HG02884 (cell line): ENCODE results near the gene RETREG3.
"Not testable (repeated sequence)": the region's sequence is repeated elsewhere in the genome, so short reads cannot be mapped to it uniquely, and the experiment has no call there.

Experiments used
- ATAC-seq: cut with Tn5 transposase; IDR thresholded peaks from one replicate; pipeline ENCODE4 v1.9.1; 2021; ENCODE audit warnings: mild to moderate bottlenecking, moderate library complexity; ENCODE audit not compliant: unreplicated experiment

Gene RETREG3

DNA sequence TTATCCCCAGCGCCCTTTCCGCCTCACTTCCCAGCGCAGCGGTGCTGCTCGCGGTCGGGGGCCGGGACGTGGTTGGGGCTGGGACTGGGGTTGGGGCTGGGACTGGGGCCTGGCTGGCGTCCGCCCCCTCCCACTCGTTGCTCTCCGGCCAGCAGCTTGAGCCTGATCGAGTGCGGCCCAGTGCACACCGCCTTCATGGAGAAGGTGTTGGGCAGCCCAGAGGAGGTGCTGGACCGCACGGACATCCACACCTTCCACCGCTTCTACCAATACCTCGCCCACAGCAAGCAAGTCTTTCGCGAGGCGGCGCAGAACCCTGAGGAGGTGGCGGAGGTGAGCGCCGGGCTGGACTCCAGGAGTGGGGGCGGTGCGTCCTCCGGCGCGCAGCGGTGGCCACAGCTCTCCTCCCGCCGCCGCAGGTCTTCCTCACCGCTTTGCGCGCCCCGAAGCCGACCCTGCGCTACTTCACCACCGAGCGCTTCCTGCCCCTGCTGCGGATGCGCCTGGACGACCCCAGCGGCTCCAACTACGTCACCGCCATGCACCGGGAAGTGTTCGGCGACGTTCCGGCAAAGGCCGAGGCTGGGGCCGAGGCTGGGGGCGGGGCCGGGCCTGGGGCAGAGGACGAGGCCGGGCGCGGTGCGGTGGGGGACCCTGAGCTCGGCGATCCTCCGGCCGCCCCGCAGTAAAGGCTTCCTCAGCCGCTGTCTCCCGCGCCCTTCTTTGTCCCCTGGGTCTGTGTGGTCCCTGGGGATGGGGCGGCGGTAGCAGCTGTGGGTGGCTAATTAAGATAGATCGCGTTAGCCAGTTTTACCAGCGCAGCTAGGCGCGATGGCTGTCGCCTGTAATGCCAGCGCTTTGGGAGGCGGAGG is 54.7 kb downstream of the RETREG3 start:
- ATAC-seq, result peak; percentile 70

DNA sequence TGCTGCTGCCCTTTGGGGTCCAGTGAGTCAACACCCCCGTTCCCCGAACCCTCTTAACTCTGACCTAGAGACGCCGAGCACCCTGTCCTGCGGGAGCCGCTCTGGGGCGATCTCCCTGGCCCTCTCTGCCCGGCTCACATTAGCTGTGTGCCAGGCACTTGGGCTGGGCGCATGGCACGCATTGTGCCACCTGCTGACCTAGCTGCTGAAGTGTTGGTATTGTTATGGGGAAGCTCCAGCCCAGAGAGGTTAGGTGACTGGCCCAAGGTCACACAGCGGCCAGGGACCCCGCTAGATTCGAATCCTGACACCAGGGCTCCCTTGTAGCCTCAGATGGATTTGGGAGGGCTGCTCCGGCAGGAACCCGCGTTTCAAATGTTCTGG is 55.3 kb downstream of the RETREG3 start:
- ATAC-seq, result no peak

- no peak for ATAC-seq
These were observed 55.9 kb downstream of the RETREG3 start for GRCh38 chr17:42553161-42553818.

- ATAC-seq, result not testable (repeated sequence)
These were observed 56.4 kb downstream of the RETREG3 start, which contains the start of gene HSD17B1 for GRCh38 chr17:42552736-42553135. HSD17B1 (plus strand) TSS chr17:42552923; CDS start chr17:42552934, 11 bp downstream.

- no peak for ATAC-seq
These were observed 60.0 kb downstream of the RETREG3 start for GRCh38 chr17:42548993-42549755.

DNA sequence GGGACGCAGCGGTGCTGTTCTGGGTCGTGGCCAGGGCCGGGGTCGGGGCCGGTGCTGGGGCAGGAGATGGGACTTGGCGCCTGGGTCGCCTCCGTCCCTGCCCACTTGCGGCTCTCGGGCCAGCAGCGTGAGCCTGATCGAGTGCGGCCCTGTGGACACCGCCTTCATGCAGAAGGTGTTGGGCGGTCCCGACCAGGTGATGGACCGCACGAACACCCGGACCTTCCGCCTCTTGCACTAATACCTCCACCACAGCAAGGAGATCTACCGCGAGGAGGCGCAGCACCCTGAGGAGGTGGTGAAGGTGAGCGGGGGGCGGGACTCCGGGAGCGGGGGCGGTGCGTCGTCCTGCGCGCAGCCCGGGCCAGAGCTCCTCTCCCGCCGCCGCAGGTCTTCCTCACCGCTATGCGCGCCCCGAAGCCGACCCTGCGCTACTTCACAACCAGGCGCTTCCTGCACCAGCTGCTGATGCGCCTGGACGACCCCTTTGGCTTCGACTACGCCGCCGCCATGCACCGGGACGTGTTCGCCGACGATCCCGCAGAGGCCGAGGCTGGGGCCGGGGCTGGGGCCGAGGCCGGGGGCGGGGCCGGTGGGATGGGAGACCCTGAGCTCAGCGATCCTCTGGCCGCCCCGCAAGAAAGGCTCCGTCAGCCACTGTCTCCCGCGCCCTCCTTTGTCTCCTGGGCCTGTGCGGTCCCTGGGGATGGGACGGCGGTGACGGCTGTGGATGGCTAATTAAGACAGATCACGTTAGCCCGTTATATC is 60.9 kb downstream of the RETREG3 start:
- ATAC-seq, result no peak

GRCh38 chr17:42547698-42548069 is 61.5 kb downstream of the RETREG3 start:
- ATAC-seq, result no peak

DNA sequence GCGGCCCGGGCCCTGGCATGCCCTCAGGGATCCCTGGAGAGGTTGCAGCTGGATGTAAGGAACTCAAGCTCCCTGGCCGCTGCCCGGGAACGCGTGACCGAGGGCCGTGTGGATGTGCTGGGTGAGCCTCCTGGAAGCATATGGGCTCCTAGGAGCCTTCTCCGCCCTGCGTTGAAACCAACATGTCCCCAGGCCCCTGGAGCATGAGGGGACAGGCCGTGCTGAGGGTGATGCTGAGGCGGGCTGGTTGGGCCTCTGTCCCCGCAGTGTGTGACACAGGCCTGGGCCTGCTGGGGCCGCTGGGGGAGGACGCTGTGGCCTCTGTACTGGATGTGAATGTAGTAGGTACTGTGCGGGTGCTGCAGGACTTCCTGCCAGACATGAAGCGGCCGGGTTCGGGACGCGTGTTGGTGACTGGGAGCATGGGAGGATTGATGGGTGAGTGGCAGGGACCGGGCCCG is 62.1 kb downstream of the RETREG3 start:
- no peak for ATAC-seq

DNA sequence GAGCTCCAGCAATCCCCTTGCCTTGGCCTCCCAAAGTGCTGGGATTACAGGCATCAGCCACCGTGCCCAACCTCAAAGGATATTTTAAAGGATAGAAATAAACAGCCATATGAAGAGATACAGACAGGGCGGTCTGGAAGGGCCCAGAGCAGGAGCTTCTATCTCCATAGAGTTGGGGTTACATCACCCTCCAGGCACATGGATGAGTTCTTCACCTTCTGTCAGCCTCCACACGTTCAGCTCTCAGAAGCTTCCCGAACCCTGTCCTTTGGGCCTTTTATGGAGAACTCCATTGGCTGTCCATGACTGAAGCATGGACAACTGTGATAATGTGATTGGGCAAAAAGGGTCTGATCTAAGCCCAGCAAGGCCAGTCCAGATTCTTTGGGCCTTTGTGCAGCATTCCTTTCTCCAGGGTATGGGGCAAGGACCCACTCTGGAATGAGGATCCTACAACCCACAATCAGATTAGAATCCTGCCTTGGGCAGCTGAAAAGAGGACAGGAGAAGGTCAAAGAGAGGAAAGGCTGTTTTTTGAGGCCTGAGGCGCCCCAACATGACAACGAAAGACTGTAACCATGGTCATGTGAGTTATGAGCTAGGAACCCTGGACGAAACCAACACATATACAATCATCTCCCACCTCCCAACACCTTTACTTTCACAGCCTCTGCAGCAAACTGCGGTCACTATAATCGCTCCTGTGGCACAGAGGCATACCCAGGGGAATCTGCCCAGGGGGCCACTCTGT is 63.2 kb downstream of the RETREG3 start:
- ATAC-seq, result not testable (repeated sequence)

GRCh38 chr17:42544874-42545283 is 64.3 kb downstream of the RETREG3 start:
- ATAC-seq, result no peak

- ATAC-seq, result no peak
These were observed 65.7 kb downstream of the RETREG3 start for GRCh38 chr17:42543190-42544079.

DNA sequence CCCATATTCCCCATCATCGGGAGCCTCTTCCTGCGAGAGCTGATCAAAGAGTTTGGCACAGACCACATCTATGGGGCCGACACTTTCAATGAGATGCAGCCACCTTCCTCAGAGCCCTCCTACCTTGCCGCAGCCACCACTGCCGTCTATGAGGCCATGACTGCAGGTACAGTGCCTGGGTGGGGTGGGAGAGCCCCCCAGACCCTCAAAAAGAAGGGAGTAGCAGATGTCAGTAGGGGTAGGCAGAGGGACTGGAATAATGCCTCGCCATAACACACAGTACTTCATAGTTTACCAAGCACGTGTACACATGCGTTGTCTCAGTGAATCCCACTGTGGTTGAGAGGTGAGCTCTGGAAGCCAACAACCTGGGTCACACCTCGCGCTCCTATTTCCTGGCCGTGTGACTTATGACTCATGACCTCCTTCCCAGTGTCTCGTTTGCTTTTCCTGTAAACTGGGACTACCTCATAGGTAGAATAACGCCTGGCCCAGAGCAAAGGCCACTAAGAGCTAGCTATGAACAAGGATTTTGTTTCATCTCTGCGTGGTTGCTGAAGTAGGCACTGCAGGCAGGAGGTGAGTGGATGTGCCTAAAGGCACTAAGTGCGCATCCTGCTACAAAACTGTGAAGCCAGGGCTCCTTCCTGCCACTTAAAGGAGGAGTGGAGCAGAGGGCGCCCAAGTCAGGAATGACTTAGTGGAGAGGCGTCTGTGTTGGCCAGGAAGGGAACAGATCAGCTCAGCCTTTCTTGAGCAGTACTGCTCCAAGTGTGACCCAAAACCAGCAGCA is 67.9 kb downstream of the RETREG3 start:
- no peak for ATAC-seq

GRCh38 chr17:42540558-42540957 is 68.6 kb downstream of the RETREG3 start:
- not testable (repeated sequence) for ATAC-seq

GRCh38 chr17:42538482-42538881 is 70.7 kb downstream of the RETREG3 start:
- ATAC-seq, result no peak

- no peak for ATAC-seq
These were observed 71.2 kb downstream of the RETREG3 start for GRCh38 chr17:42537826-42538451.

GRCh38 chr17:42537156-42537805 is 71.9 kb downstream of the RETREG3 start:
- no peak for ATAC-seq
